HG03439 (cell line): ENCODE measurements around the gene TMUB1.

Source experiments
- ATAC-seq: cut with Tn5 transposase; IDR thresholded peaks from one replicate; pipeline ENCODE4 v1.9.1; 2021; ENCODE audit warnings: mild to moderate bottlenecking, moderate library complexity; ENCODE audit not compliant: unreplicated experiment

The TMUB1 gene

GRCh38 chr7:151086802-151087244, 3.5 kb upstream of the TMUB1 start:
- no peak for ATAC-seq

DNA sequence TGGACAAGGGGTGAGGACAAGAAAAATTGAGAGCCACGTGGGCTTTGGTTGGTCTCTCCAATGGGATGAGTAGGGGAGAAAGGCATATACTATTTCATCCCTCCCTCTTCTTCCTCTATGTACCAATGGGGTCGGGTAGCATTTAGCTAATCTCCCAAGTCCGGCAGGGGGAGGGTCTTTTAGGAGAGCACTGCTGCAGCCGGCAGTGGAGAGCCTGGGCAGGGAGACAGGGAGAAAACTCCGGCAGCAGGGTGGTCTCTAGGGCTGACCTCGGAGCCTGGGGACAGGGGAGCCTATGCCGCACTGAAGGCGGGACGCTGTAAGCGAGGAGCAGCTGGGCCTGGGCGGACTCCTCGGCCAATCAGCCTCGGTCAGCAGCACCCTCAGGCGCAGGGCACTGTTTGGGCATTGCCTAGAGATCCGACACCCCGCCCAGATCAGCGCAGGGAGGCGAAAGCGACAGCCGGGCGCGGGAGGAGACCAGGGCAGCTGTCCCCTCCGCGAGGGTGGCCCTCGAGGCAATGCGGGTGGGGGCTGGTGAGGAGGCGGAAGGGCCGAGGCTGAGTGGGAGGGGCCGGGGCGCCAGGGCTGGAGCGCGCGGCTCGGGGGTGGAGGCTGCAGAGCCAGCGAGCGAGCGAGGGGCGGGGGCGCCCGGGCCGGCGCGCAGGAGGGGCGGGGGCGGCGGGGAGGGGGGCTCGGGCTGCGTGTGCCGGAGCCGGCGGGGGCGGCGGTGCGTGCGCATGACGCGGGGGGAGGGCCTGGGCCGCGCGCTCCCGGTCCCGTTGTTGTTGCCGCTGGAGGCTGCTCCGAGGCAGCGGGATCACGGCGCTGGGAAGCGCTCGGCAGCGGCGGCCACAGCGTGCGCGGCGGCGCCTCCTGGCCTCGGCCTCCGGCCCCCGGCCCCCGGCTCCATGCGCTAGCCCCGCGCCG, 2.7 kb upstream of the TMUB1 start, which contains the start of gene AGAP3:
AGAP3 (plus strand) TSS at position 785 of the 930 bp plus-strand sequence. CDS start 267 bp downstream, outside the sequence.
- ATAC-seq: peak; percentile 42

GRCh38 chr7:151085329-151085690, 2.0 kb upstream of the TMUB1 start:
- ATAC-seq: no peak

- no peak for ATAC-seq
These were observed 499 bp upstream of the TMUB1 start for GRCh38 chr7:151083824-151084160.

GRCh38 chr7:151082141-151083070, 887 bp downstream of the TMUB1 start:
- no peak for ATAC-seq

GRCh38 chr7:151081170-151082101, 1.9 kb downstream of the TMUB1 start:
- ATAC-seq: no peak

DNA sequence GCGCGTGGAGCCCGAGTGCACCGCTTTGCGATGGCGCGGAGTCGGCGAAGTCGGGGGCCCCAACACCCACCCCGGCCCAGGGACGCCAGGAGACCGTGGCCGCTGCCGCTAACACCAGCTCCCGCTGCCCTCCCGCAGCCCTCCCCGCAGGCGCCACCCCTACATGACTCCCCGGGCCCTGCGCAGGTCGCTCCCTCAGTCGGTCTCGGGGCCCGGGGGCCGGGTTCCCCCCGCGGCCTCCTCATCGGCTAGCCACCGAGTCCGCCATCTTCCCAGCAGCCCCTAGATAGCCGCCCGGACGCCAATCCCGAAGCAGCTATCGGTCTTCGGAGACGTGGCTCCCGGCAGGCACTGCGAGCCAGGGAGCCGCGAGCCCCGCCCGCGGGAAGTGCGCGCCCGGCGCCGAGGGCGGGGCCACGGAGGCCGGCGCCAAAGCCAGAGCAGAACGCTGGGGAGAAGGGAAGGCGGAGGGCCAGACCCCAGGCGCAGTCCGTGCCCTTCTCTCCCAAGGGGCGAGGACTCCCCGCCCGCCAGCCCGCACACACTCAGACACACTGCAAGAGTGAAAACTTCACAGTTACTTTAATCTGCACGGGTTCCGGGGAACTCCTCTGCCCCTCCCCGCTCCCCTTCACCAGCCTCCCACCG, 2.6 kb downstream of the TMUB1 start, which contains the start of gene FASTK:
FASTK (minus strand) TSS at position 288 of the 648 bp plus-strand sequence; CDS start at position 245, 43 bp downstream.
- ATAC-seq: peak; percentile 75

GRCh38 chr7:151080067-151080521, 3.2 kb downstream of the TMUB1 start:
- ATAC-seq: peak; percentile 0

- no peak for ATAC-seq
These were observed 3.9 kb downstream of the TMUB1 start for GRCh38 chr7:151079199-151079910.

DNA sequence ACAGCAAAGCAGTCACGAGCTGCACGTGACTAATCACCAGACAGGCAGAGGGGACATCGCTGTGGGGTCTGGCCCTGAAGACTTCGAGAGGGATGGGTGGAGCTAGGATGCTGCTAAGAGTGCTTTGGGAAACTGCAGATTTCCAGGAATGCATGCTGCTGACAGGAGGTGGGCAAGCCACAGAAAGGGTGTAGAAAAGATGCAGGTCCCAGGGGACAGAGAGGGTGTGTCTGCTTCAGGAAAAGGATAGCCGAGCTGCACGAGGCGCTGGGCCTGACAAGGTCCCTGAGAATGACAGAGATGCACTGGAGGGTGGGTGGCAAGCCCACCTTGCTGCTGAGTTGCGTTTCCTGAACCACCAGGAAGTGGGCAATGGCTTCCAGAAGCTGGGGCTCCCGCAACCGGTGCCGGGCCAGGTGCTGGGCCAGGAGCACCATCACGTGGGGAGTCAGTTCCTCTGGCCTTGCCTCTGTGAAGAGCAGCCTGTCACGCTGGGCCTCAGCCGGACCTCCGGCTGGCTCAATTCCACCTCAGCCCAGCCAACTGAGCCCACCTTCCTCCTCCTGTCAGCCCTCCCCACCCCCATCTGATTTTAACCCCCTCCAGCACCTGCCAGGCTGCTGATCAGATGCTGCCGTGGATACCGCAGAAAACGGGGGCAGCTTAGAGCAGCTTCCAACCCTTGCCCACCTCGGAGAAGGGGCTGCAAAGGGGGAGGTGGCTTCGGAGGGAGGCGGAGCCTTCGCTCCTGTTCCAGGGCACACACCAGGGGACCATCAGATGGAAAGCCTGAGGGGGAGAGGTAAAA, 4.9 kb downstream of the TMUB1 start:
- no peak for ATAC-seq

- ATAC-seq: no peak
These were observed 5.5 kb downstream of the TMUB1 start for GRCh38 chr7:151077705-151078232.

DNA sequence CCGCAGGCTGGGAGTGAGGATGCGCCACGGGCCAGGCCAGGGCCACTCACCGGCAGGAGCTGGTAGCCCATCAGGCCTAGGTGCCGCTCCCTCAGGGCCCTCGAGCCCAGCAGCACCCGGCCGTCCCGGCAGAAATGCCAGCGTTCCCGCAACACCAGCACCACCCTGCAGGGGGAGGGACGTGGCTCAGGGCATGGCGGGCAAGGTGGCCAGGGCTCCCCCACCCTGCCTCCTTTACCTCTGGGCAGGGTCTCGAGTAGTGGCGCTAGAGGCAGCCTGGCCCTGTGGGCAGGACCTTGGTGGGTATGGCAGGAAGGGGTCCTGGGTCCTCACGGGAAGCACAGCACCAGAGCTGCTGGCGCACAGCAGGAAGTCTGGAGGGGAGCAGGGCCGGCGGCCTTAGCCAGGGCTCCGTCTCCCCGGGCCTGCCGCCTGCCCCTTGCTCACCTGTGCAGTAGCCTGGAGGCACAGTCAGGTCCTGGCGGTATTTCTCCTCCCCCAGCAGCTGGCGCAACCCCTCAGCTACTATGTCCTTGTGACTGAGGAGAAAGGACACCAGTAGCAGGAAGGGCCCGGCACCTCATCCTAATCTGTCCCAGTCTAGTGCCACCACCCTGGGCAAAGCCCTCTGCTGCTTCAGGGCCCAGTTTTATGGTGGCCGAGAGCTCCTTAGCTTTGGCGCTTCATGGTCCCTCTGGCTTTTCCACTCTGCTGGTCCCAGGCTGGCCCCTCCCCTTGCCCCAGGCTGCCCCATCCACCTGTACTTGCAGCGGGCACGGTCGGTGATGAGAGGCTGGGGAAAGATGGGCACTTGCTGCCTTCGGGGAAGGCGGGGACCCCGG, 6.2 kb downstream of the TMUB1 start:
- no peak for ATAC-seq

GRCh38 chr7:151075978-151076426, 7.3 kb downstream of the TMUB1 start:
- no peak for ATAC-seq

DNA sequence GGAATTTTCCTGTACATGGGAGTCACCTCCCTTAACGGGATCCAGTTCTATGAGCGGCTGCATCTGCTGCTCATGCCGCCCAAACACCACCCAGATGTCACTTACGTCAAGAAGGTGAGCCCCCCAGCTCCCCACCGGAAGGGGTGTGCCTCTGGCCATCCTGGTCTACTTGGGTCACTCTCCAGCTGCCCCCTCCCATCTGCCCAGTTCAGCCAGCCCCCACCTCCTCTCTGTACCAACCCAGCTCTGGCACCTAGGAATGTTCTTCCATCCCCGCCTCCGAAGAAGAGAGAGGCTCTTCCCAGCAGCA, 7.7 kb downstream of the TMUB1 start:
- ATAC-seq: no peak

DNA sequence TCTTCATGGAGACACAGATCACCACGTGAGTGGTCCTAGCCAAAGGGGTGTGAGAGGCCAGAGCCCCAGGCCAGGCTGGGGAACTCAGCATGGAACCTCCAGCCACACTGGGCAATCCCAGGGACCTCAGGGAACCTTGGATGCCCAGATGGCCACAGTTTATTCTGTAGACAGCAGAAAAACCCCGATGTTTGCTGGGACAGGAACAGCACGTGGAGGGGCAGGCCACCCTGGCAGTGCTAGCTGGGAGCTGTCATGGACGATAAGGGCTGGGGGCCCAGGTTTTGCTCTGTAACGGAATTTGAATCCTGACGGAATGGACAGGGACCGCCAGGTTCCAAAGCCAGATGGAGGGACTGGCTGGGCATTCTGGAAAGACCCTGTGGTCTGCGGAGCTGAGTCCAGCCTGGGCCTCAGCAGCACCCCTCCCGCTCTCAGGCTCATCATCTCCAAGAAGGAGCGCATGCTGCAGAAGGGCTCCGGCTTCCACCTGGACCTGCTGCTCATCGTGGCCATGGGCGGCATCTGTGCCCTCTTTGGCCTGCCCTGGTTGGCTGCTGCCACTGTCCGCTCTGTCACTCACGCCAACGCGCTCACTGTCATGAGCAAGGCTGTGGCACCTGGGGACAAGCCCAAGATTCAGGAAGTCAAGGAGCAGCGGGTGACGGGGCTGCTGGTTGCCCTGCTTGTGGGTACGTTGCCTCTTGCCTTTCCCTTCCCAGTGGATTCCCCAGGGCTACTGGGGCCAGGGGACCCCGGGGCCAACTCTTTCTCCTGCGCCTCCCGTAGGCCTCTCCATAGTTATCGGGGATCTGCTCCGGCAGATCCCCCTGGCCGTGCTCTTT, 8.3 kb downstream of the TMUB1 start:
- no peak for ATAC-seq

DNA sequence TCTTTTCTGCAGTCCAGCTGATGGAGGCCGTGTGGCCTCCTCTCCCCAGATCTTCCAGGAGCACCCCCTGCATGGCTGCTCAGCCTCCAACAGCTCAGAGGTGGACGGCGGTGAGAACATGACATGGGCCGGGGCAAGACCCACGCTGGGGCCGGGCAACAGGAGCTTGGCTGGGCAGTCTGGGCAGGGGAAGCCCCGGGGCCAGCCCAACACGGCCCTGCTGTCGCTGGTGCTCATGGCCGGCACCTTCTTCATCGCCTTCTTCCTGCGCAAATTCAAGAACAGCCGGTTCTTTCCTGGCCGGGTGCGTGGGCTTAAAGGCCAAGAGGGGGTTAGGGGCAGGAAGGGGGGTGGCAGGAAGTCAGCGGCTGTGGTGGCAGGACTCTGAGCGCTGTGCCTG, 9.3 kb downstream of the TMUB1 start:
- ATAC-seq: no peak
